ENCODE measurements around the gene APOL2.
"Not testable (repeated sequence)": the region's sequence is repeated elsewhere in the genome, so short reads cannot be mapped to it uniquely, and the experiment has no call there.

APOL2 gene

GRCh38 chr22:36261675-36262074 is 22.3 kb upstream of the APOL2 start:
- not testable (repeated sequence) for DNase-seq

- DNase-seq, result no peak
Observed at GRCh38 chr22:36259615-36260300, 20.4 kb upstream of the APOL2 start.

GRCh38 chr22:36258701-36259614 is 19.6 kb upstream of the APOL2 start:
- no peak for DNase-seq

DNA sequence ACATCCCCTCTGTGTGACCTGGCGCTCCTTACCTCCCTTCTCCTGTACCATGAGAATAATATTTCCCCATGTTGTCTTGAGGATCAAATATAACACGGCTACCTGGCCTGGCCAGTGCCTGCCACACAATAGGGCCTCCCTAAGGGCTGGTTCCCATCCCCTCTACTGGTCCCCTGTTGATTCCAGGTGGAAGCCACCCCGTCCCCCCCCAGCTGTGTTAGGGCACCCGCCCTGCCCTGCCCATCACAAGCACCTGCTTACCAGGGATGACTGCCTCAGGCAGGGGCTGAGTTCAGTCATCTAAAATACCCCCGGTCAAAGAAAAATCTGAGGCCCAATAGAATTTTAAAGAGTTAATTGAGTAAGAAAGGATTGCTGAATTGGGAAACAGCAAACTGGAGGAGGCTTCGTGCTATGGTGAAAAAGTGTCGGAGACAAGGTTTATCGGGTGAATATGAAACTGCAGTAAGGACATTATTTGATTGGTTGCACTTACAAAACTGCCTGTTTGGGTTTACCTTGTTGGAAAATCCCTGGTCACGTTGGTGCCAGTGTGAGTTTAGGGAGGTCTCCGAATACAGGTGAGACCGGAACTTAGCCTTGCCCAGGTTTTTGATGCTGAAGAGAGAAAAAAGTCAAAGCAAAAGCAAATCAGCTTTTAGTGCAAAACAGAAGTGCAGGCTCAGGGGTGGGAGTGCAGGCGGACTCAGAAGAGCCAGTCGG is 18.8 kb upstream of the APOL2 start:
- DNase-seq, result no peak

DNA sequence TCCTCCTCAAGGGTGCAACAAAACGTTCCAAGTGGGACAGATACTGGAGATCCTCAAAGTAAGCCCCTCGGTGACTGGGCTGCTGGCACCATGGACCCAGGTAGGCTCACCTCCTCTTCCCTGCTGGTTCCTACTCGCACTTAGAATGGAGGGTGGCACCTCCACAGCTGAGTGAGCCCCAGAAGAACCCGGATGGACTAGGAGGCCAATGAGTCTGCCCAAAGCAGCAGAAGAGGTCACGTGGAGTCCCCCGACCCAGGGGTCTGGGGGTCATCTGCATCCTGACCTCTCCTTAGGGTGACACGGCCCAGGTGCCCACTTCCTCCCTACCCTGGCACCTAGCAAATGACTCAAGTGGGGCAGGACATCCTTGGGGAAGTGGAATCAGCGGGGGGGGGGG is 18.0 kb upstream of the APOL2 start:
- DNase-seq, result no peak

DNA sequence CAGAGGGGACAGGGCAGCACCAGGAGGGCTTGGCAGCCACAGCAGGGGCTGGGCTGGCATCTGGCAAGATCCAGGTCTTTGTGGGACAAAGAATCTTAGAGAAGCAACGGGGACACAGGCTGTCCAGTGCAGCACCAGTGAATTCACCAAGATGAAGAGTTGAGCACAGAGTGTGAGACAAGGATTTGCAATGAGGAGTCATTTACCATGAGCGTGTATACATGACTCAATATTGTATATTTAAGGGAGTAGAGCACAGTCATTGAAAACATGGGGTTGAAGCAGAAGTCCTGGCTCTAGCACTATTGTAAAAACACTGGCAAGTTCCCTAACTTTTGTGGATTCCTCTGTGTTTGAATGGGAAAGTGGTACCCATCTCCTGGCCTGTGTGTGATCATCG is 17.2 kb upstream of the APOL2 start:
- no peak for DNase-seq

DNA sequence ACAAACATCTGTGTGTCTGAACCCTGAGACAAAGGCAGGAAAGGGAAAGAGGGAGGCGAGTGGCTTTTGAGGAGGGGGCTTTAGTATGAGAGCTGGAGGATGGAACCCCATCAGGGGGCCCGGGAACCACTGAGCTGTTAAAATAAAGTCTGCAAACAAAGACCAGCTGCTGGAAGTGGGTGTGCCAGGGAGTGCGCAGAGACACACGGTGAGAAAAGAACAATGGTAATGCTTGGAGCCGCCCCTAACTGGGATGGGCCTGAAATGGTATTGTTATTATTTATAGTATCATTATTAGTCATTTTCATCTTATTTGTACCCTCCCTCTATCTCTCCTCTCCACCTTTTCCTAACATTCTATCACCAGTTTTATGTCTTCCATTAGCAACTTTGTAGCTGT is 16.2 kb upstream of the APOL2 start:
- not testable (repeated sequence) for DNase-seq

DNA sequence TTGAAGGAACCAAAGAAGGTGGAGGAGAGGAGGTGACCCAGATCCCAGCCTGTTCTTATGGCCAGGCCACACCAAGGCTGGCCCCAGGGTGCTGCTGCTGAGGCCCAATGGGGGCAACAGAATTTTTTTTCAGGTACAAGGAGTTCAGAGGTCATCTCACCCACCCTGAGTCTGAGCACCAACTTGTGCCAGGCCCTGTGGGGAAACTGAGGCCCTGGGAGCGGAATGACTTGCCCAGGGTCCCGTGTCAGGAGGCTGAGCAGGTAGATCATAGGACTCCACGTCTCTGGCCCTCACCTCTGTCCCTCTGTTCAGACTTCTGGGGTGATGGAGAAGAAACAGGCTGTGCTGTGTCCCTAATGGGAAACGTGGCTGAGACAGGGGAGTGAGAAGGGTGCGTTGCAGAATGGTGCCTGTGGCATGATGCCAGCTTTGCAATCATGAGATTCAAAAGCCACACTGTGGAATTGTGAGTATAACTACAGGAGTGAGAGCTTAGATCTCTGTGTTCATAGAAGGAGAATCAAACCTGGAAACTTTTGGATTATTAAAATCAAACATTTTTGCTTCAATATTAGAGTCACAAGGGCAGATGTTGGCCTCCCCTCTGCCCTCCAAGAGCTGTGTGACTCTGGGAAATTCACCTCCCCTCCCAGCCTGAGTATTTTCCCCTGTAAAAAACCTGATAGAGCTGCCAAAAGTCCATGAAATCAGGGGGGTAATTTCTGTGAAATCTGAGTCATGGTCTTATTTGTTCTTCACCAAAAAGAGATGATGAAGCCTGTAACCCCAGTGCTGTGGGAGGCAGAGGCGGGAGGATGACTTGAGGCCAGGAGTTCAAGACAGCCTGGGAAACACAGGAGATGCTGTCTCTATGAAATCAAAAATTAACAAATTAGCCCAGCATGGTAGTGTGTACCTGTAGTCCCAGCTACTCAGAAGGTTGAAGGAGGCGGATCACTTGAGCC is 14.5 kb upstream of the APOL2 start:
- no peak for DNase-seq

GRCh38 chr22:36252754-36253522 is 13.6 kb upstream of the APOL2 start, which contains the start of gene APOL1:
Gene APOL1, plus strand, starts transcription at chr22:36253133. Its CDS starts 1,823 bp downstream, at chr22:36254956.
- no peak for DNase-seq

GRCh38 chr22:36251979-36252608 is 12.8 kb upstream of the APOL2 start:
- not testable (repeated sequence) for DNase-seq

GRCh38 chr22:36250292-36250960 is 11.1 kb upstream of the APOL2 start:
- DNase-seq, result not testable (repeated sequence)

GRCh38 chr22:36249160-36249559 is 9.8 kb upstream of the APOL2 start:
- DNase-seq, result no peak

- DNase-seq, result no peak
Observed at GRCh38 chr22:36247955-36248354, 8.6 kb upstream of the APOL2 start.

DNA sequence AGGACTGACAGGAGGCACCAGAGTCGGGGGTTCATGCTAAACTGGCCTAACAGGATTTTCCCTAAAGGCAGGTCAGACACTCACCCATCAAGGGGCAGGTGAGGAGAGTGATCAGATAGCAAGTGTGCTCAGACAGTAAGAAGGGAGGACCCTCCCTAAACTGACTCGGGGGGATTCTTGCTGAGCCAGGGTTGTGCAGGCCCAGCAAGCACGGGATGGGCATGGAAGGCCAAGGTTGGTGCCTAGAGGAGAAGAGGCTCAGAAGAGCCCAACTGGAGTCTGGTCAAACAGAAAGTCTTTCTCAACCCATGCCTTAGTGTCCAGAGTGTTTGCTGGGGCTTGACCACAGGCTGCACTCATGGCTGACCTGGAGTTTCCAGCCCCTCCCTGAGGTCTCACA is 7.4 kb upstream of the APOL2 start:
- no peak for DNase-seq

GRCh38 chr22:36245805-36246356 is 6.6 kb upstream of the APOL2 start:
- DNase-seq, result no peak

- DNase-seq, result no peak
Observed at GRCh38 chr22:36244522-36245391, 5.4 kb upstream of the APOL2 start.

GRCh38 chr22:36243986-36244385 is 4.7 kb upstream of the APOL2 start:
- no peak for DNase-seq

GRCh38 chr22:36239150-36239400 is 252 bp downstream of the APOL2 start:
- no peak for DNase-seq
